HL-60 (cell line): ENCODE measurements around the gene CLCA1.

Source experiments
- DNase-seq, 2 experiments: peaks; one replicate each; pipeline ENCODE4 v3.0.0-alpha.2; 2010 to 2020; ENCODE audit warnings: low read depth in 1 of 2, low spot score in 1 of 2
- H3K27ac ChIP-seq: fragments of 250-450 bp; sonication (Bioruptor Pico); replicated peaks from 2 replicates; pipeline ENCODE4 v1.5.1; 2020; ENCODE audit warnings: mild to moderate bottlenecking, moderate library complexity
- H3K27me3 ChIP-seq: fragments of 250-450 bp; sonication (Bioruptor Pico); 2 replicates; pipeline ENCODE4 v1.5.1; 2021; ENCODE audit warnings: mild to moderate bottlenecking, moderate library complexity; ENCODE audit not compliant: insufficient read depth, poor library complexity, severe bottlenecking
- H3K4me3 ChIP-seq: replicated peaks from 2 replicates; pipeline ENCODE4 v1.5.1; 2011; ENCODE audit warnings: mild to moderate bottlenecking, control low read depth, low read length; ENCODE audit not compliant: insufficient read depth
- GABPA ChIP-seq: IDR thresholded peaks from 2 replicates; pipeline ENCODE4 v1.6.1; 2012; ENCODE audit warnings: low read depth
- POLR2AphosphoS5 ChIP-seq: IDR thresholded peaks from 2 replicates; pipeline ENCODE4 v1.6.1; 2012; ENCODE audit warnings: low read depth
- SPI1 ChIP-seq: IDR thresholded peaks from 2 replicates; pipeline ENCODE4 v1.6.1; 2012; ENCODE audit warnings: low read depth, mild to moderate bottlenecking, borderline replicate concordance
- TF ChIP-seq, protein P1 (sequence below): IDR thresholded peaks from one replicate; pipeline ENCODE4 v1.5.1; 2011; ENCODE audit warnings: low read length, control low read depth, inconsistent platforms; ENCODE audit not compliant: insufficient read depth
- TF ChIP-seq, protein P2 (sequence below): IDR thresholded peaks from 2 replicates; pipeline ENCODE4 v1.6.1; 2012; ENCODE audit warnings: low read depth; ENCODE audit not compliant: insufficient replicate concordance

CLCA1 gene

DNA sequence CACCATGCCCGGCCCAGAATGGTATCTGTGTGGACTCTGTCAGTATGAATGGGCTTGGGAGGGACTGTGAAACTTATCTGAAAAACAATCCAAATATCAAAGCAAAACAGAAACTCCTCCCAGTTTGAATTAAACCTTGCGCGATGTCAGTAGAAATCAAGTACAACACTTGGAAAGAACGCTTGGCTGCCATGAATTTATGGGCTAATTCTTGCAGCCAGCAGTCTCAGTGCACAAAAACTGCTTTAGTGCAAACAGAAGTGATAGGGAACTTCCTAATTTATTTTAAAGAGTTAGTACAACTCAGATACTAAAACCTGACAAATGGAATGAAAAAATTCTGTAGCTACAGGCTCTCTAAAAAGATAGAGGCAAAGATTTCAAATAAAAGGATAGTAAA lies 8.5 kb downstream of the CLCA1 start:
- DNase-seq, result no peak
- Histone ChIP-seq H3K4me3 (no peak overlapping the region), H3K27me3 (no peaks in the 10 kb centered on the region), H3K27ac (no peak overlapping the region)
- TF ChIP-seq SPI1 (no peak), POLR2AphosphoS5 (no peak), GABPA (no peak)
- TF ChIP-seq, protein P1, sequence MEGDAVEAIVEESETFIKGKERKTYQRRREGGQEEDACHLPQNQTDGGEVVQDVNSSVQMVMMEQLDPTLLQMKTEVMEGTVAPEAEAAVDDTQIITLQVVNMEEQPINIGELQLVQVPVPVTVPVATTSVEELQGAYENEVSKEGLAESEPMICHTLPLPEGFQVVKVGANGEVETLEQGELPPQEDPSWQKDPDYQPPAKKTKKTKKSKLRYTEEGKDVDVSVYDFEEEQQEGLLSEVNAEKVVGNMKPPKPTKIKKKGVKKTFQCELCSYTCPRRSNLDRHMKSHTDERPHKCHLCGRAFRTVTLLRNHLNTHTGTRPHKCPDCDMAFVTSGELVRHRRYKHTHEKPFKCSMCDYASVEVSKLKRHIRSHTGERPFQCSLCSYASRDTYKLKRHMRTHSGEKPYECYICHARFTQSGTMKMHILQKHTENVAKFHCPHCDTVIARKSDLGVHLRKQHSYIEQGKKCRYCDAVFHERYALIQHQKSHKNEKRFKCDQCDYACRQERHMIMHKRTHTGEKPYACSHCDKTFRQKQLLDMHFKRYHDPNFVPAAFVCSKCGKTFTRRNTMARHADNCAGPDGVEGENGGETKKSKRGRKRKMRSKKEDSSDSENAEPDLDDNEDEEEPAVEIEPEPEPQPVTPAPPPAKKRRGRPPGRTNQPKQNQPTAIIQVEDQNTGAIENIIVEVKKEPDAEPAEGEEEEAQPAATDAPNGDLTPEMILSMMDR, result no peak
- TF ChIP-seq, protein P2, sequence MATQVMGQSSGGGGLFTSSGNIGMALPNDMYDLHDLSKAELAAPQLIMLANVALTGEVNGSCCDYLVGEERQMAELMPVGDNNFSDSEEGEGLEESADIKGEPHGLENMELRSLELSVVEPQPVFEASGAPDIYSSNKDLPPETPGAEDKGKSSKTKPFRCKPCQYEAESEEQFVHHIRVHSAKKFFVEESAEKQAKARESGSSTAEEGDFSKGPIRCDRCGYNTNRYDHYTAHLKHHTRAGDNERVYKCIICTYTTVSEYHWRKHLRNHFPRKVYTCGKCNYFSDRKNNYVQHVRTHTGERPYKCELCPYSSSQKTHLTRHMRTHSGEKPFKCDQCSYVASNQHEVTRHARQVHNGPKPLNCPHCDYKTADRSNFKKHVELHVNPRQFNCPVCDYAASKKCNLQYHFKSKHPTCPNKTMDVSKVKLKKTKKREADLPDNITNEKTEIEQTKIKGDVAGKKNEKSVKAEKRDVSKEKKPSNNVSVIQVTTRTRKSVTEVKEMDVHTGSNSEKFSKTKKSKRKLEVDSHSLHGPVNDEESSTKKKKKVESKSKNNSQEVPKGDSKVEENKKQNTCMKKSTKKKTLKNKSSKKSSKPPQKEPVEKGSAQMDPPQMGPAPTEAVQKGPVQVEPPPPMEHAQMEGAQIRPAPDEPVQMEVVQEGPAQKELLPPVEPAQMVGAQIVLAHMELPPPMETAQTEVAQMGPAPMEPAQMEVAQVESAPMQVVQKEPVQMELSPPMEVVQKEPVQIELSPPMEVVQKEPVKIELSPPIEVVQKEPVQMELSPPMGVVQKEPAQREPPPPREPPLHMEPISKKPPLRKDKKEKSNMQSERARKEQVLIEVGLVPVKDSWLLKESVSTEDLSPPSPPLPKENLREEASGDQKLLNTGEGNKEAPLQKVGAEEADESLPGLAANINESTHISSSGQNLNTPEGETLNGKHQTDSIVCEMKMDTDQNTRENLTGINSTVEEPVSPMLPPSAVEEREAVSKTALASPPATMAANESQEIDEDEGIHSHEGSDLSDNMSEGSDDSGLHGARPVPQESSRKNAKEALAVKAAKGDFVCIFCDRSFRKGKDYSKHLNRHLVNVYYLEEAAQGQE, result no peak

DNA sequence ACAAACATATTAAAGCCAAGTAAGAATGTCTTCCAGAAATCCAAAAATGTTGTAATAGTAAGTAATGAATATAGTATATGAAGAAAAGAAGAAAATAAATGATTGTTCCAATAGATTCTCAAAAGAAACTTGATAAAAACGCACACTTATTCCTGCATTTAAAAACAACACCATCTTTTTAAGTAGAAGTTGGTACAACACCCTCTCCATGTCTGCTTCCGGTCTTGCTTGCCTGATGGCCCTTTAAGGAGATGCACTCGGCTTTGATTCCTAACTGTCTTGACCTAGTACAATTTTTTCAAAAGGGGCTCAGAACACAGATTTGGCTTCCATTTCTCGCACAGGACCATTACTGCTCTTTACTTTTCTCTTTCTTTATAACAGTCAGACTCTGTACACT lies 9.0 kb downstream of the CLCA1 start:
- Histone ChIP-seq H3K27ac (no peak overlapping the region), H3K4me3 (no peak overlapping the region), H3K27me3 (no peaks in the 10 kb centered on the region)
- no peak for DNase-seq
- TF ChIP-seq, protein P1, result no peak
- TF ChIP-seq GABPA, result no peak
- no peak for TF ChIP-seq POLR2AphosphoS5
- TF ChIP-seq, protein P2, result no peak
- TF ChIP-seq SPI1, result no peak

DNA sequence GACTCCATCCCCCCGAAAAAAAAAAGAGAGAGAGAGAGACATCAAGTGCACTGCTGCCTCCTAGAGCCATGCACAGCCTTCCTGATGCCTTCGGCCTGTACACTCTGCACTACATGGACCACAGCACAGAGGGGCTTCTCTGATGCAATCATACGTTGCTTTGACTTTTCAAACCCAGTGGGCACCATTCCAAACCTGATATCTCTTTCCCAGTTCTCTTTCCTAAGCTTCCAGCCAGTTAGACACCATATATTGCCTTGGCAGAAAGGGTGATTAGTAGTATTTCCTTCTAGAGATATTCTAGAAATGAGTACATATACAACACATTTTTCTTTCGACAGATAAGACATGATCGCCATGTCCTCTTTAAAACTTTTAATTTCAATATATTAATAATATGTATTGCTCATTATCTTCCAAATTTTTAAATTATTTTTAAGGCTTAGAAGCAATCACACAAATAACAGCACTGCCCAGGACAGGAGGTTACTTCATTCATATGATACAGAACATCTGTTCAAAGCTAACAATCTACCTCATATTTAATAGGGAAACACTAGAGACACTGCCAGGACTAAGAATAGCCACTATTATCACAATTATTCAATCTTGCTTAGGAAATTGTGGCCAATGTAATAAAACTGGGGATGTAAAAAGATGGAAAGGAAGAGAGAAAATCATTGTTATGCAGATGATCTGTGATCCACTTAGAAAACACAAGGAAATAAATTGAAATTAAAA lies 9.9 kb downstream of the CLCA1 start:
- Histone ChIP-seq H3K4me3 (no peak overlapping the region), H3K27me3 (no peaks in the 10 kb centered on the region), H3K27ac (no peak overlapping the region)
- no peak for DNase-seq
- TF ChIP-seq SPI1 (no peak), GABPA (no peak), POLR2AphosphoS5 (no peak)
- TF ChIP-seq, protein P1, result no peak
- TF ChIP-seq, protein P2, result no peak
